DND-41 (cell line): ENCODE data around the gene LY6G6C.

Source experiments
- ATAC-seq: fragments of 200-7000 bp; cut with Tn5 transposase; 3 replicates; pipeline ENCODE4 v1.9.1; 2021; ENCODE audit warnings: low read depth; ENCODE audit not compliant: insufficient read depth
- DNase-seq: peaks from one replicate; pipeline ENCODE4 v3.0.0-alpha.2; 2020
- H2AFZ ChIP-seq: 2 replicates; pipeline ENCODE4 v1.6.0; 2012; ENCODE audit warnings: low read depth, low read length
- H3K27ac ChIP-seq: 2 replicates; pipeline ENCODE4 v1.5.1; 2012; ENCODE audit warnings: low read length, inconsistent platforms
- H3K27me3 ChIP-seq: fragments of 200-600 bp; sonication (generic); 2 replicates; pipeline ENCODE4 v1.6.0; 2012; ENCODE audit warnings: low read length, mild to moderate bottlenecking, inconsistent platforms; ENCODE audit not compliant: insufficient read depth, poor library complexity
- H3K36me3 ChIP-seq: 2 replicates; pipeline ENCODE4 v1.5.1; 2012; ENCODE audit warnings: low read length, inconsistent platforms; ENCODE audit not compliant: insufficient read depth
- H3K4me1 ChIP-seq: 2 replicates; pipeline ENCODE4 v1.5.1; 2012; ENCODE audit warnings: mild to moderate bottlenecking, low read length; ENCODE audit not compliant: insufficient read depth
- H3K4me2 ChIP-seq: 2 replicates; pipeline ENCODE4 v1.6.0; 2012; ENCODE audit warnings: mild to moderate bottlenecking, moderate library complexity, low read length, inconsistent platforms; ENCODE audit not compliant: insufficient read depth
- H3K4me3 ChIP-seq, 2 experiments: fragments of 200-600 bp in 1 of 2; shearing (Covaris generic) in 1 of 2; 2 replicates each; pipeline ENCODE4 v1.5.1; 2012 to 2016; ENCODE audit warnings: inconsistent platforms in 2 of 2, low read length in 2 of 2, mild to moderate bottlenecking in 2 of 2, low read depth in 1 of 2, moderate library complexity in 1 of 2
- H3K79me2 ChIP-seq: 2 replicates; pipeline ENCODE4 v1.6.0; 2012; ENCODE audit warnings: low read length, inconsistent platforms; ENCODE audit not compliant: insufficient read depth
- H3K9ac ChIP-seq: 2 replicates; pipeline ENCODE4 v1.6.0; 2012; ENCODE audit warnings: low read depth, mild to moderate bottlenecking, inconsistent platforms, low read length, moderate library complexity
- H3K9me3 ChIP-seq: 2 replicates; pipeline ENCODE4 v1.5.1; 2012; ENCODE audit warnings: low read length, moderate library complexity, mild to moderate bottlenecking, inconsistent platforms; ENCODE audit not compliant: insufficient read depth, severe bottlenecking
- H4K20me1 ChIP-seq: 2 replicates; pipeline ENCODE4 v1.6.0; 2012; ENCODE audit warnings: low read length; ENCODE audit not compliant: insufficient read depth
- EZH2 ChIP-seq: IDR thresholded peaks from 3 replicates; pipeline ENCODE4 v1.6.1; 2012; ENCODE audit warnings: borderline replicate concordance, low read depth, mild to moderate bottlenecking, moderate library complexity, low read length, inconsistent platforms; ENCODE audit not compliant: severe bottlenecking
- TF ChIP-seq, protein P1 (sequence below): IDR thresholded peaks from 2 replicates; pipeline ENCODE4 v1.5.1; 2012; ENCODE audit warnings: borderline replicate concordance, low read length, moderate library complexity, mild to moderate bottlenecking; ENCODE audit not compliant: poor library complexity, severe bottlenecking; ENCODE audit errors: extremely low read depth

LY6G6C gene, protein sequence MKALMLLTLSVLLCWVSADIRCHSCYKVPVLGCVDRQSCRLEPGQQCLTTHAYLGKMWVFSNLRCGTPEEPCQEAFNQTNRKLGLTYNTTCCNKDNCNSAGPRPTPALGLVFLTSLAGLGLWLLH

DNA sequence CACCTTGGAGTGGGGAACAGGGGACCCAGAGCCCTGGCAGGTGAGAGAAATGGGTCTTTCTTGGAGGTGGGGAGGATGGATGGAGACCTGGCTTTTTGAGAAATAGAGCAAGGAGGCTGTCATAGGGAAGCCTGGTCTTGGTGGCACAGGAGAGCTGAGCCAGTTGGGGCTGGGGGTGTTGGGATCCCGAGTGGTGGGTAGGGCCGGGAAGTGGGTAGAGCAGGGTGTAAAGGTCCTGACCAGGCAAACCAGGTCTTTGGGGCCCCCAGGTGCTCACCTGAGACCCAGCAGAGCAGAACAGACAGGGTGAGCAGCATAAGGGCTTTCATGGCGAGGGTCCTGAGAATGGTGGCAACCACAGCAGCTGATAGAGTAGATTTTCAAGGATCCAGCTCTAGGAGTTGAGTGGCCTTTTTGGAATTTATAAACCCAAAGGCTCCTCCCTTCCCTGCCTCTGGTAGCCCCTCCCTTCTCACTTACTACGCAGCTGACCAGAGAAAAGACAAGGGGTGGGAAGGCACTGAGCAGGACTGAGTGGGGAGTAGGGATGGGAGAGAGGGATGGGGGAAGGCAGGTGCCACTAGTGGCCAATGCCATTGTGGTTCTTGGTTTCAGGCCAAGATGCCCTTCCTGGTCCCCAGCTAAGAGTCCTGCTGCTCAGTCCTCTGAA is at the start of gene LY6G6C:
TSS of gene LY6G6C (minus strand) at position 396 of the 670 bp plus-strand sequence. CDS start at position 329, 67 bp downstream.
- H3K36me3 ChIP-seq, result no peaks in the 10 kb centered on the region
- H3K4me3 ChIP-seq, result no peak within 1 kb of the TSS
- no peak for ATAC-seq
- no peaks in the 10 kb centered on the region for H4K20me1 ChIP-seq
- no peak for DNase-seq
- H2AFZ ChIP-seq, result no peak within 1 kb of the TSS
- H3K27ac ChIP-seq, result no peak within 1 kb of the TSS
- H3K4me2 ChIP-seq, result no peak within 1 kb of the TSS
- no peaks in the 10 kb centered on the region for H3K9me3 ChIP-seq
- H3K27me3 ChIP-seq, result no peaks in the 10 kb centered on the region
- H3K9ac ChIP-seq, result no peak within 1 kb of the TSS
- peaks cover 4% of the 10 kb centered on the region for H3K4me1 ChIP-seq
- H3K79me2 ChIP-seq, result no peaks in the 10 kb centered on the region
- TF ChIP-seq EZH2, result no peak
- TF ChIP-seq, protein P1, sequence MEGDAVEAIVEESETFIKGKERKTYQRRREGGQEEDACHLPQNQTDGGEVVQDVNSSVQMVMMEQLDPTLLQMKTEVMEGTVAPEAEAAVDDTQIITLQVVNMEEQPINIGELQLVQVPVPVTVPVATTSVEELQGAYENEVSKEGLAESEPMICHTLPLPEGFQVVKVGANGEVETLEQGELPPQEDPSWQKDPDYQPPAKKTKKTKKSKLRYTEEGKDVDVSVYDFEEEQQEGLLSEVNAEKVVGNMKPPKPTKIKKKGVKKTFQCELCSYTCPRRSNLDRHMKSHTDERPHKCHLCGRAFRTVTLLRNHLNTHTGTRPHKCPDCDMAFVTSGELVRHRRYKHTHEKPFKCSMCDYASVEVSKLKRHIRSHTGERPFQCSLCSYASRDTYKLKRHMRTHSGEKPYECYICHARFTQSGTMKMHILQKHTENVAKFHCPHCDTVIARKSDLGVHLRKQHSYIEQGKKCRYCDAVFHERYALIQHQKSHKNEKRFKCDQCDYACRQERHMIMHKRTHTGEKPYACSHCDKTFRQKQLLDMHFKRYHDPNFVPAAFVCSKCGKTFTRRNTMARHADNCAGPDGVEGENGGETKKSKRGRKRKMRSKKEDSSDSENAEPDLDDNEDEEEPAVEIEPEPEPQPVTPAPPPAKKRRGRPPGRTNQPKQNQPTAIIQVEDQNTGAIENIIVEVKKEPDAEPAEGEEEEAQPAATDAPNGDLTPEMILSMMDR, result no peak

DNA sequence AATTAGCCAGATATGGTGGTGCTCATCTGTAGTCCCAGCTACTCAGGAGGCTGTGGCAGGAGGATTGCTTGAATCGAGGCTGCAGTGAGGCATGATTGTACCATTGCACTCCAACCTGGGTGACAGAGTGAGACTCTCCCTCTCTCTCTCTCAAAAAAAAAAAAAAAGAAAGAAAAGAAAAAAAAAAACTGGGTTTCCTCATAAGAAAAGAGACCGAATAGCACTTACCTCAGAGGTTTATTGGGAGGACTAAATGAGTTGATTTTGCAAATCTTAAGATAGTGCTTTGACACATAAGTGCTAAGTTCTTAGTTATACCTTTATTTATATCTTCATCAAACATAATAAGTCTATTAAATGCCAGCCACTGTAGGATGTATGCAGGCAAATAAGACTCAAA is 49.3 kb upstream of the LY6G6C start:
- Histone ChIP-seq H3K36me3 (no peaks in the 10 kb centered on the region), H3K27me3 (no peaks in the 10 kb centered on the region), H3K4me1 (peaks cover 16% of the 10 kb centered on the region), H4K20me1 (no peaks in the 10 kb centered on the region), H3K9ac (no peak overlapping the region), H2AFZ (no peak overlapping the region), H3K4me3 (no peak overlapping the region), H3K79me2 (no peaks in the 10 kb centered on the region), H3K9me3 (no peaks in the 10 kb centered on the region), H3K4me2 (no peak overlapping the region), H3K27ac (no peak overlapping the region)
- DNase-seq (no peak), ATAC-seq (no peak)
- TF ChIP-seq, protein P1, result no peak
- TF ChIP-seq EZH2, result no peak

DNA sequence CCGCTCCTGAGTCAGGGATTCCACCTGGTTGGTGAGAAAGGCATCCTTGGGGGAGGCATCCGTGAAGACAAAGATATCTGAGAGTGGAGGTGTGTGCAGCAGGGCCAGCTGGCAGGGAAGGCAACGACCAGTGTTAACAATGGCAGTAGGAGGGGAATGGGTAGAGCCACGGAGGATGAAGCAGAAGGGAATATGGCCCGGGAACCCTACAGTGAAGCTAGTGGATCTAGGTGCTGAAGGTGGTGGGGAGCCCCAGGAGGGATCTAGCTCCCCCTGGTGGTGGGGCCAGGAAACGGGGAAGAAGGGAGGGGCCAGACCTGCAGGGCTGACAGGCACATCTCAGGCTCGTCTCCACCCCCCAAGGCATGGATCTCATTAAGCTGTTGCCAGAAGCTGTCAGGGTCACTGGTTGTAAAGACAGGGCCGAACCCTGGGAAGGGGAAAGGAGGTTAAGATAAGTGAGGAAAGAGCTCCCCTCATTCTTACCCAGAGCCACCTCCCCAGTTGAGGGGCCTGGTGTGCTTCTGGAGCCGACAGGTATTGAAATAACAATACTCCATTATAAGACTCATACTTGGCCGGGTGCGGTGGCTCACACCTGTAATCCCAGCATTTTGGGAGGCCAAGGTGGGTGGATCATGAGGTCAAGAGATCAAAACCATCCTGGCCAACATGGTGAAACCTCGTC is 48.3 kb upstream of the LY6G6C start:
- H3K4me1 ChIP-seq, result peaks cover 16% of the 10 kb centered on the region
- H3K27ac ChIP-seq, result no peak overlapping the region
- H3K4me2 ChIP-seq, result no peak overlapping the region
- no peaks in the 10 kb centered on the region for H3K79me2 ChIP-seq
- no peaks in the 10 kb centered on the region for H3K27me3 ChIP-seq
- TF ChIP-seq EZH2, result no peak
- TF ChIP-seq, protein P1, result peak; percentile 93
- no peaks in the 10 kb centered on the region for H4K20me1 ChIP-seq
- H3K4me3 ChIP-seq, result no peak overlapping the region
- H3K9ac ChIP-seq, result no peak overlapping the region
- peak; percentile 83 for DNase-seq
- no peak overlapping the region for H2AFZ ChIP-seq
- no peaks in the 10 kb centered on the region for H3K36me3 ChIP-seq
- ATAC-seq, result peak; percentile 78
- H3K9me3 ChIP-seq, result no peaks in the 10 kb centered on the region
